Cardiac ventricle fibroblast (primary cell): ENCODE measurements around the gene ANO9. TPM values are rescaled to one million over a fixed set of nuclear protein-coding genes. Genes with fewer than 3 reads are reported as not detected.

Source experiments
- total RNA-seq: library from RNA; depleted of rRNA; stranded (reverse); fragments of >200 nt; gene quantifications from 2 replicates; pipeline ENCODE4 v1.2.3, GENCODE V29; 2015

Gene ANO9
- total RNA-seq = not detected in 2 replicates

GRCh38 chr11:441418-442274 lies at the start of gene ANO9:
TSS of gene ANO9 (minus strand) at chr11:442011. CDS start at chr11:441926, 85 bp downstream.

GRCh38 chr11:449889-450808 lies 8.3 kb upstream of the ANO9 start, which contains the start of gene PTDSS2:
TSS of gene PTDSS2 (plus strand) at chr11:450279. CDS start at chr11:450456, 177 bp downstream.

GRCh38 chr11:394034-394857 lies 47.6 kb downstream of the ANO9 start, which contains the start of gene PKP3:
TSS of gene PKP3 (plus strand) at chr11:394209. CDS start at chr11:394293, 84 bp downstream.

GRCh38 chr11:369336-370018 lies 72.3 kb downstream of the ANO9 start, which contains the start of gene B4GALNT4:
TSS of gene B4GALNT4 (plus strand) at chr11:369499. CDS start at chr11:369804, 305 bp downstream.

Other genes starting within 250 kb of the ANO9 start
- gene SCGB1C1, start 248.9 kb downstream of the ANO9 start, total RNA-seq = not detected in 2 replicates
- 40.8 and 46.0 TPM in 2 replicates for gene BET1L, start 234.6 kb downstream of the ANO9 start, total RNA-seq
- 67.6 and 101 TPM in 2 replicates for gene RIC8A, start 234.3 kb downstream of the ANO9 start, total RNA-seq
- gene SIRT3, start 205.7 kb downstream of the ANO9 start, total RNA-seq = 12.4 and 15.3 TPM in 2 replicates
- gene PSMD13, start 205.0 kb downstream of the ANO9 start, total RNA-seq = 67.0 and 81.2 TPM in 2 replicates
- gene NLRP6, start 163.6 kb downstream of the ANO9 start, total RNA-seq = not detected in 2 replicates
- gene PGGHG, start 152.9 kb downstream of the ANO9 start, total RNA-seq = 7.7 and 11.5 TPM in 2 replicates
- gene IFITM5, start 142.5 kb downstream of the ANO9 start, total RNA-seq = not detected in 2 replicates
- 427 and 562 TPM in 2 replicates for gene IFITM2, start 134.2 kb downstream of the ANO9 start, total RNA-seq
- 393 and 397 TPM in 2 replicates for gene IFITM1, start 128.0 kb downstream of the ANO9 start, total RNA-seq
- gene IFITM3, start 121.2 kb downstream of the ANO9 start, total RNA-seq = 564 and 629 TPM in 2 replicates
- 5.1 and 8.8 TPM in 2 replicates for gene B4GALNT4, start 72.5 kb downstream of the ANO9 start, total RNA-seq
- gene PKP3, start 47.8 kb downstream of the ANO9 start, total RNA-seq = 0.68 and 3.5 TPM in 2 replicates
- gene SIGIRR, start 27.0 kb downstream of the ANO9 start, total RNA-seq = 28.3 and 39.8 TPM in 2 replicates
- 31.2 and 50.2 TPM in 2 replicates for gene PTDSS2, start 8.3 kb upstream of the ANO9 start, total RNA-seq
- gene RNH1, start 65.2 kb upstream of the ANO9 start, total RNA-seq = 338 and 400 TPM in 2 replicates
- gene HRAS, start 93.6 kb upstream of the ANO9 start, total RNA-seq = 20.8 and 27.0 TPM in 2 replicates
- 0.49 and 0.75 TPM in 2 replicates for gene LRRC56, start 95.5 kb upstream of the ANO9 start, total RNA-seq
- gene LMNTD2, start 118.7 kb upstream of the ANO9 start, total RNA-seq = 0.44 and 1.7 TPM in 2 replicates
- gene RASSF7, start 119.0 kb upstream of the ANO9 start, total RNA-seq = 1.8 and 5.1 TPM in 2 replicates
- 18.3 and 22.4 TPM in 2 replicates for gene PHRF1, start 134.5 kb upstream of the ANO9 start, total RNA-seq
- 11.3 and 14.7 TPM in 2 replicates for gene IRF7, start 173.9 kb upstream of the ANO9 start, total RNA-seq
- not detected in 2 replicates for gene CDHR5, start 182.9 kb upstream of the ANO9 start, total RNA-seq
- gene SCT, start 185.2 kb upstream of the ANO9 start, total RNA-seq = not detected in 2 replicates
- gene DRD4, start 195.3 kb upstream of the ANO9 start, total RNA-seq = not detected in 2 replicates